ENCODE measurements around the gene RAB41. TPM values are rescaled to one million over a fixed set of nuclear protein-coding genes. Genes with fewer than 3 reads are reported as not detected.
"Not testable (repeated sequence)": the region's sequence is repeated elsewhere in the genome, so short reads cannot be mapped to it uniquely, and the experiment has no call there.

Gene RAB41
- not detected for total RNA-seq

DNA sequence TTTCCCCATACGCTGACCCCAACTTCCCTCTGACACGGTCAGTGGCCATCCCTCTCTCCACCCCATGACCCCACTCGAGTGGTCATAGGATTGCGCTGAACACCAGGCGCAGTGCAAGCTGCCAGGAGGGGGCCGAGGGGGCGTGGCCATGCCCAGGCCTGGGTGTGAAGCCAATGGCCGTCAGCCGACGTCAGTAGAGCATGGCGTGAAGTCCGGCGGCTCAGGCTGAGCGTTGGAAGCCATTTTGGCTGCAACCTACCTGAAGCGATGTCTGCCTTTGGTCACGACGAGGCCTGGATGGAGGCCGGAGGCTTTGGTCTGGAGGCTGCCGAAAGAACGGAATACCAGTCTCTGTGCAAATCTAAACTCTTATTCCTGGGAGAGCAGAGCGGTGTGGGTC lies at the start of gene RAB41:
Gene RAB41 (plus strand): TSS at position 222 of the 400 bp plus-strand sequence. CDS start 46 bp downstream, at position 268.
- no peaks in the 10 kb centered on the region for H3K9me3 ChIP-seq
- H3K27me3 ChIP-seq = no peaks in the 10 kb centered on the region
- no peak within 1 kb of the TSS for H3K27ac ChIP-seq
- TF ChIP-seq, protein P1, sequence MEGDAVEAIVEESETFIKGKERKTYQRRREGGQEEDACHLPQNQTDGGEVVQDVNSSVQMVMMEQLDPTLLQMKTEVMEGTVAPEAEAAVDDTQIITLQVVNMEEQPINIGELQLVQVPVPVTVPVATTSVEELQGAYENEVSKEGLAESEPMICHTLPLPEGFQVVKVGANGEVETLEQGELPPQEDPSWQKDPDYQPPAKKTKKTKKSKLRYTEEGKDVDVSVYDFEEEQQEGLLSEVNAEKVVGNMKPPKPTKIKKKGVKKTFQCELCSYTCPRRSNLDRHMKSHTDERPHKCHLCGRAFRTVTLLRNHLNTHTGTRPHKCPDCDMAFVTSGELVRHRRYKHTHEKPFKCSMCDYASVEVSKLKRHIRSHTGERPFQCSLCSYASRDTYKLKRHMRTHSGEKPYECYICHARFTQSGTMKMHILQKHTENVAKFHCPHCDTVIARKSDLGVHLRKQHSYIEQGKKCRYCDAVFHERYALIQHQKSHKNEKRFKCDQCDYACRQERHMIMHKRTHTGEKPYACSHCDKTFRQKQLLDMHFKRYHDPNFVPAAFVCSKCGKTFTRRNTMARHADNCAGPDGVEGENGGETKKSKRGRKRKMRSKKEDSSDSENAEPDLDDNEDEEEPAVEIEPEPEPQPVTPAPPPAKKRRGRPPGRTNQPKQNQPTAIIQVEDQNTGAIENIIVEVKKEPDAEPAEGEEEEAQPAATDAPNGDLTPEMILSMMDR (IDR thresholded peaks at IDR 0.05) = no peak
- H3K4me1 ChIP-seq = no peaks in the 10 kb centered on the region
- H3K9ac ChIP-seq (ENCODE audit: low read depth in 2 of 2, low read length in 2 of 2) = no peak within 1 kb of the TSS
- intact Hi-C loops (cut with DNase I) = no loop called here
- H3K36me3 ChIP-seq = no peaks in the 10 kb centered on the region
- H3K4me3 ChIP-seq = no peak within 1 kb of the TSS
- no peak for DNase-seq

DNA sequence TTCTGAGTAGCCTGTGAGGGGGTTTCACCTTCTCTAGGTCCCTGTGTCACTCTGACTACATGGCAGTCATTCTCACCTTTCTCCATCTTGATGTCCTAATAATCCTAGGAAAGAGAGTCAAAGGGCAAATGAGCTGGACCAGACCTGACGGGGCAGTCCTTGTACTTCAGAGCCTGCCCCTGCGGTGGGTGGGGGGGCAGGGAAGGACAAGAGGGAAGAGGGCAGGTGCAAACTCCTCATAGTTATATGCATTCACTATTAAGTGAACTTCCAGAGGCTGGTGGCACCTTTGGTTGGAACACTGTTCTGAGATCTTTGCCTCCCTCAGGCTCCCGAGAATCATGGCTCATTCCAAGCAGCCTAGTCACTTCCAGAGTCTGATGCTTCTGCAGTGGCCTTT lies 47.6 kb upstream of the RAB41 start, which contains the start of gene AWAT1:
Gene AWAT1 (plus strand): TSS at position 301 of the 400 bp plus-strand sequence. CDS start 41 bp downstream, at position 342.
- DNase-seq = no peak
- Histone ChIP-seq H3K27me3 (no peaks in the 10 kb centered on the region), H3K4me1 (no peaks in the 10 kb centered on the region), H3K4me3 (no peak within 1 kb of the TSS), H3K27ac (no peak within 1 kb of the TSS), H3K36me3 (no peaks in the 10 kb centered on the region), H3K9ac (ENCODE audit: low read depth in 2 of 2, low read length in 2 of 2) (no peak within 1 kb of the TSS), H3K9me3 (no peaks in the 10 kb centered on the region)
- TF ChIP-seq, protein P1 (IDR thresholded peaks at IDR 0.05) = no peak
- intact Hi-C loops (cut with DNase I) = no loop called here

- intact Hi-C loops (cut with DNase I) = no loop called here
- Histone ChIP-seq H3K36me3 (no peaks in the 10 kb centered on the region), H3K27ac (no peak overlapping the region), H3K4me3 (no peak overlapping the region), H3K4me1 (no peaks in the 10 kb centered on the region), H3K9ac (ENCODE audit: low read depth in 2 of 2, low read length in 2 of 2) (no peak overlapping the region), H3K27me3 (no peaks in the 10 kb centered on the region), H3K9me3 (no peaks in the 10 kb centered on the region)
- no peak for DNase-seq
- TF ChIP-seq, protein P1 (IDR thresholded peaks at IDR 0.05) = no peak
Measured at GRCh38 chrX:70240751-70241150, 41.2 kb upstream of the RAB41 start.

DNA sequence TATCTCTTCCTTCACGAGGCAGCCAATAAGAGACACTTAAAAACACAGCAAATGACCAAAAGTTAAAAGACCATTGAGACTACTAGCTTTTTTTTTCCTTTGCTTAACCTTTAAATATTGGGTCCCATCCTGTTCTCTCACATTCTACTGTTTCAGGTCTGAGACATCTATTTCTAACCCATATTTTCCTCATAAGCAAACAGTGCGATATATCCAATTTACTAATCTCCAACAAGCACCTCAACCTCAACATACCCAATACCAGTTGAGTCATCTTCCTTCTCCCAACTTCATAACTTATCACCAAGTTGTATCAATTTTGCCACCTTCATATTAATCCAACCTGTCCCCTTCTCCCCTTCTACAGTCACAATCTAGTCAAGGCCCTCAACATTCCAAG lies 40.5 kb upstream of the RAB41 start:
- Histone ChIP-seq H3K4me3 (no peak overlapping the region), H3K27ac (no peak overlapping the region), H3K4me1 (no peaks in the 10 kb centered on the region), H3K27me3 (no peaks in the 10 kb centered on the region), H3K9ac (ENCODE audit: low read depth in 2 of 2, low read length in 2 of 2) (no peak overlapping the region), H3K9me3 (no peaks in the 10 kb centered on the region), H3K36me3 (no peaks in the 10 kb centered on the region)
- intact Hi-C loops (cut with DNase I) = no loop called here
- DNase-seq = no peak
- TF ChIP-seq, protein P1 (IDR thresholded peaks at IDR 0.05) = no peak

GRCh38 chrX:70243601-70244000 lies 38.4 kb upstream of the RAB41 start:
- DNase-seq; H3K9ac ChIP-seq (ENCODE audit: low read depth in 2 of 2, low read length in 2 of 2); intact Hi-C loops (cut with DNase I); H3K27ac ChIP-seq; H3K36me3 ChIP-seq; H3K4me3 ChIP-seq; H3K27me3 ChIP-seq; H3K9me3 ChIP-seq; H3K4me1 ChIP-seq: not testable (repeated sequence)

DNA sequence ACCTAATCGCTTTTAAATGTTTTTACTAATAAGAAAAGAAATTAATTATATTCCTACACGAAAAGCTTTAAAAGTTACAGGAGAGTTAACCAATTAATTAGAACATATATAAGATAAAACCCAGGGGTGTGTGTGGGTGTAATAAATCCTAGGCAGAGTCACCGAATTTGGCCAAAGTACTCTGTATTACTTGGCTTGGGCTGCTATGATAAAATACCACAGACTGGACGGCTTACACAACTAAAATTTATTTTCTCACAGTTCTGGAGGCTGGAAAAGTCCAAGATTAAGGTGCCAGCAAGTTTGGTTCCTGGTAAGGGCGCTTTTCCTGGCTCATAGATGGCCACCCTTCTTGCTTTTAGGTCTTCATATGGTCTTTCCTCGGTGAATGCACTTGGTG lies 37.1 kb upstream of the RAB41 start:
- no peak for DNase-seq
- TF ChIP-seq, protein P1 (IDR thresholded peaks at IDR 0.05) = no peak
- no peaks in the 10 kb centered on the region for H3K9me3 ChIP-seq
- no peaks in the 10 kb centered on the region for H3K36me3 ChIP-seq
- no peak overlapping the region for H3K4me3 ChIP-seq
- no peaks in the 10 kb centered on the region for H3K4me1 ChIP-seq
- no peak overlapping the region for H3K27ac ChIP-seq
- no peak overlapping the region for H3K9ac ChIP-seq (ENCODE audit: low read depth in 2 of 2, low read length in 2 of 2)
- H3K27me3 ChIP-seq = no peaks in the 10 kb centered on the region
- intact Hi-C loops (cut with DNase I) = no loop called here
